Measurements from ENCODE around the gene COA7.
A peak's percentile ranks its signal among the peaks of the same experiment; 100 is the strongest.
"Not testable (repeated sequence)": the region's sequence is repeated elsewhere in the genome, so short reads cannot be mapped to it uniquely, and the experiment has no call there.

Gene COA7

DNA sequence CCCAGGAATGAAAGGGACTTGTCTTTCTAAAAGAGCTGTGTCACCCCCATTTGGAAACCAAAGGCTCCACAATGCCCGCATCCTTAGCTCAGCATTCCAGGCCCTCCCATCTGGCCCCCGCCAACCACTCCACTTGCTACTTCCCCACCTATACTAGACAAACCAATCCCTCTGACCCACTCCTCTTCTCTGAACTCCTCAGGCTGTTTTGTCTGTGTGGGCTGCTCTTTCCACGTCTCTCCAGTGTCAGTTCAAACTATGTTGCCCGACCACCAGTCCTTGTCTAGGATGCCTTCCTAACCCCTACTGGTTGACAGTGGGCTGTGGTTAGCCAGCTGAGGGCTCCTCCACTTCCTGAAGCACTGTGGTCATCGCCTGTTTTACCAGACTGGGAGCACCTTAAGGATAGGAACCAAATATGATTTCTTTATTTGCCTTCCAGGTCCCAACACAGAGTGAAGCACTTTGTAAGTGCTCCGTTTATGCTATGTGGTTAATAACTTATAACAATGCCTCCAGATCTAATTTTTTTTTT, 8.1 kb upstream of the COA7 start:
- DNase-seq: no peak

DNA sequence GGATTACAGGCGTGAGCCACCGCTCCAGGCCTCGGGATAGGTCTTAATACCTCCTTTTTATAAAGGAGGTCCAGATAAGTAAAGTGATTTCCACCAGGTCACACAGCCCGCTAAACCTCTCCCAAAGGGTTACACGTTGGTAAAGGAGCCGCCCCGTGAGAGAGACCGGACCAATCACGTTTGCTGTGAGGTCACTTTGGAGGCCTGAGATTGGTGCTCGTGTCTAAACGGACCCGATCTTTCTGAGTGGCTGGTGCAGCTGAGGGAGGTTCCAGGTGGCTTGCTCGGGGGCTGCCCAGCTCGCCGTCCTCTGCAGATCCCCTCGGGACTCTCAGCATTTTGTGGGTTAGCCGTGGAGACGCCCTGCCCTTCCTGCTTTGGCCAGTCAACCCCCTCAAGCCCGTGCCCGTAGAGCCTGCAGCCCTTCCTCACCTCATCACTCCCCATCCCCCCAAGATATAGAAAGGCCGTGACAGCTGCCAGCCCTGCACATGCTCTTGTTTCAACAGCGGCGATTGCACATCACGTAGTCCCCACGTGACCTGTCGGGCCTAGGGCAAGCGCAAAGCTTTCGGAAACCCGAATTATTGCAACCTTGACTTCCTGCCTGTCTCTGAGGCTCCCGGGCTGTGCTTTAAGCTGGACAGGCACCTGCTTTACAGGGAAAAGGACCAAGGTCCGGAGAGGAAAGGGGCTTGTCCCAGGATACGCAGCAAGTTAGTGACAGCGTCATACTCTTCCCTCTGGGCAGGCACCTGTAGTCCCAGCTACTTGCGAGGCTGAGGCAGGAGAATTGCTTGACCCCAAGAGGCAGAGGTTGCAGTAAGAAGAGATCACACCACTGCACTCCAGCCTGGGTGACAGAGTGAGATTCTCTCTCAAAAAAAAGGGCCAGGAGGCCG, 5.0 kb upstream of the COA7 start:
- peak; percentile 89 to 95 (median 93) for DNase-seq

DNA sequence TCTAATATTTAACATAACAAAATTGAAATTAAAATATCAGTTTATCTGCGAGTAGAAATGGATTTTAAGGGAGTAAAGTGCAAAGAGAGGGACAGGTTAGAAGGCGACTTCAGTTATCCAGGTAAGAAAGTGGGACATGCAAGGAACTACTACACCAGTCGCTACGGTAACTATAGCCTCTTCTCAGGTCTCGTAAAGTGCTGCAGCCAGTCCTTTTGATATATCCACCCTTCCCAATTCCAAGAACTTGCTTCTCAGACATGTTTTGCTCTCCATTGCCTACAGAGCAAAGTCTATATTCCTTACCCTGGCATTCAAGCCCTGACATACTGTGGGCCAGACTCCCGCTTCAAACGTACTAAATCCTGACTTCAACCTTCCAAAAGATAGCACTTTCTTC, 2.5 kb downstream of the COA7 start:
- no peak for DNase-seq

DNA sequence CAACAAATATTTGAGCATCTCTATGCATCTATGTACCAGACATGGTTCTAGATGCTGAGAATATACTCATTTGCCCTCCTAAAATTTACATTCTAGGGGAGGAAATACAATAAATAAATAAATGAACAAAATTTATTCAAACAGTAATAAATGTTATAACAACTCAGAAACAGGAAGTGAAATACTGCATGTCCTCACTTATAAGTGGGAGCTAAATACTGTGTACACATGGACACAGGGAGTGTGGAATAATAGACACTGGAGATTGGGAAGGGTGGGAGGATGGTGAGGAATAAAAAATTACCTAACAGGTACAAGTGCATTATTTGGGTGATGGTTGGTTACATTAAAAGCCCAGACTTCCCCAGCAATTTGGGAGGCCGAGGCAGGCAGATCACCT, 4.3 kb downstream of the COA7 start:
- no peak for DNase-seq

DNA sequence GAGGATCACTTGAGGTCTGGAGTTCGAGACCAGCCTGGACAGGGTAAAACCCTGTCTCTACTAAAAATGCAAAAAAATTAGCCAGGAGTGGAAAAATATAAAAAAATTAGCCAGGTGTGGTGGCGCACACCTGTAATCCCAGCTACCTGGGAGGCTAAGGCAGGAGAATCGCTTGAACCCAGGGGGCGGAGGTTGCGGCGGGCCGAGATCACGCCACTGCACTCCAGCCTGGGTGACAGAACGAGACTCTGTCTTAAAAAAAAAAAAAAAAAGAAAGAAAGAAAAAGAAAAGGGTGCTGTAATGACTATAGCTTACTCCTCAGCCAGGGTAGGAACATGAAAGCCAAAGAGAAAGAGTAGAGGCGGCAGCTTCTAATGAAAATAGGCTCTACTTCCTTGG, 4.8 kb downstream of the COA7 start:
- not testable (repeated sequence) for DNase-seq

DNA sequence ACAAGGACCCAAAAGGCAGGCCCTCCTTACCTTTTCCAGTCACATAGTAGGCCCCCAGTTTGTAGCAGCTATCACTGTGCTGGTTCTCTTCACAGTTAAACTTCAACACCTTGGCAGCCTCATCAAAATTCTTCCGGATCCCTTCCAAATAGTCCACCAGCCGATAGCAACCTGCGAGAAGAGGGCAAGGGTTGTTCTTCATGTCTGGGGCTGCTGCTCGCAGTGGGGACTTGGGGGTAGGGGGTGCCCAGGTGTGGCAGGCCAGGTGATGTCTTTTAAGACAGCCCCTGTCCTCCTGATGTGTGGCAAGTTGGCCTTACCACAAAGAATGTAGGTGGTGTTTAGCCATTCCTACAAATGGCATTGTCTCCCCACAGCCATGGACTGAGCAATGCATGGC, 5.5 kb downstream of the COA7 start:
- no peak for DNase-seq

DNA sequence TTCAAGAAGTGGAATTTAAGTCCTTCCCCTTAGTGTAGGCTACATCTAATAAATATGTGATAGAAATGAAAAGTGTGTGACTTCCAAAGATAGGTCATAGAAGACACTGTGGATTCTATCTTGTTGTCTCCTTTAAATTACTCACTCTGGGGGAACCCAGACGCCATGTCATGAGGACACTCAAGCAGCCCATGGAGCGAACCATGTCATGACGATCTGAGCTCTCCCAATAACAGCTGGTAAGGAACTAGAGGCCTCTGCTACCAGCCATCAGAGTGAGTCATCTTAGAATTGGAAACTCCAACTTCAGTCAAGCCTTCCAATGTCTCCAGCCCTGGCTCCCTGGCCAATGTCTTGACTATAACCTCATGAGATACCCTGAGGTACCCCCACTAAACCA, 6.3 kb downstream of the COA7 start:
- no peak for DNase-seq

DNA sequence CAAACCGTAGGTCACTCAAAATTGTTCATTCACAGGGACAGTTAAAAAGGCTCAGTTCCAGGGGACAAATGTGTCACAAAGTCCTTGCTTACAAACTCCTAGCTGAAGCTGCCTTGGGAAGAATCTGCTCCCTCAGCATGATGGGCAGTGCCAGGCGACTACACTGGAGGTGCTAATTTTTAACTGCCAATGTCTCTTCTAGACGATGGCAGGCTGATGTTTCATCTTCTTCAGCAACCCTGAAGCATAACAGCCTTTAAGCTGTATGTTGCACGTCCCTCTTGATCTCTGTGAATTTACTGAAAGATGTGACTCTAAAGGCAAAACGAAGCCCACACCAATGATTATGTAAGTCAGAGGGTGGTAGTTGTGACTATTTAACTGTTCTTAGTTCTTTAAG, 11.3 kb downstream of the COA7 start:
- DNase-seq: no peak

DNA sequence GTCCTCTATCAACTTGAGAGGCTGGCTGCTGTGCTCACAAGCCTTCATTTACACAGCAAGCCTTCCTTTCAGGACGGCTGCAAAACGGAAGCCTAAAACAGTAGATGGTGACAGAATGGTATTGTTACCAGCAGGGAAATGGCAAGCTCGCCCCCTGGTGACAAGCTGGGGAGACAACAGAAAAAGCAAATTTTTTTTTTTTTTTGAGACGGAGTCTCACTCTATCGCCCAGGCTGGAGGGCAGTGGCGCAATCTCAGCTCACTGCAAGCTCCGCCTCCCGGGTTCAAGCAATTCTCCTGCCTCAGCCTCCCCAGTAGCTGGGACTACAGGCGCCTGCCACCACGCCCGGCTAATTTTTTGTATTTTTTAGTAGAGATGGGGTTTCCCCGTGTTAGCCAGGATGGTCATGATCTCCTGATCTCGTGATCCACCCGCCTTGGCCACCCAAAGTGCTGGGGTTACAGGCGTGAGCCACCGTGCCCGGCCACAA, 11.8 kb downstream of the COA7 start:
- DNase-seq: peak; percentile 72 to 86 (median 80)

DNA sequence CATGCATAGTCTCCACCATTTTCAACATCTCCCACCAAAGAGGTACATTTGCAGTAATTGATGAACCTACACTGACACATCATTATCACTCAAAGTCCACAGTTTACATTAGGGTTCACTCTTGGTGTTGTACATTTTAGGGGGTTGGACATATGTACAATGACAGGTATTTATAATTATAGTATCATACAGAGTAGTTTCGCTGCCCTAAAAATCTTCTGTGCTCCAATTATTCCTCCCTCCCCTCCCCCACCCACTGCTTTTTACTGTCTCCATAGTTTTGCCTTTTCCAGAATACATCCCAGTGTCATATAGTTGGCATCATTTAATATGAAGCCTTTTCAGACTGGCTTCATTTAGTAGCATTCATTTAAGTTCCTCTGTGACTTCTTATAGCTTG, 13.6 kb downstream of the COA7 start:
- DNase-seq: no peak

DNA sequence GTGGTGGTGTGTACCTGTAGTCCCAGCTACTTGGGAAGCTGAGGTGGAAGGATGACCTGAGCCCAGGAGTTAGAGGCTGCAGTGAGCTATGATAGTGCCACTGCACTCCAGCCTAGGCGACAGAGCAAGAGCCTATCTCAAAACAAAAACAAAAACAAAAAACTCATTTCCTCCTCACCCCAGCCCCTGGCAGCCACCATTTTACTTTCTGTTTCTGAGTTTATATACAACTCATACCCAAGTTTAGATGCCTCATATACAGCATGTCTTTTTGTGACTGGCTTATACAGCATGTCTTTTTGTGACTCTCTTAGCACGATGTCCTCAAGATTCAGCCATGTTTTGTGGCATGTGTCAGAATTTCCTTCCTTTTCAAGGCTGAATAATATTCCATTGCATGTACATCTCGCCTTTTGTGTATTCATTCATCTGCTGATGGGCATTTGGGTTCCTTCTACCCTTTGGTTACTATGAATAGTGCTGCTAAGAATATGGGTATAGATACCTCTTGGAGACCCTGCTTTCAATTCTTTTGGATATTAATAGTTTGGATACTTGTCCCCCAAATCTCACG, 14.7 kb downstream of the COA7 start:
- no peak for DNase-seq

DNA sequence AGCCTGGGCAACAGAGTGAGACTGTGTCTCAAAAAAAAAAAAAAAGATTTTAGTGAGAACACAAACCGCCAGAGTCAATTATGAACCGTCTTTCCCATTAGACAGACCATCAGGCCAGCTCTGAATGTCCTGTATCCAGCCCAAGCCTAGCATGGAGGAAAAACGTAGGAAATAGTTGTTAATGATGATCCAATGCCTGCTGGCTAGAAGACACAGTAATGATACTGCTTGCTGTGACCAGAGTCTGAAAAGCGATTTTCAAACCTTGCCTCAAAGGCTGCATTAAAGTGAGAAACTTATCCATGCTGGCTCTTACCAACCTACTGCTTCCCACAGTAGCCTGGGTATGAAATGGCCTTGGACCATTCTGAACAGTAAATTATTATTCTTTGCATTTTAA, 17.0 kb downstream of the COA7 start:
- no peak for DNase-seq

DNA sequence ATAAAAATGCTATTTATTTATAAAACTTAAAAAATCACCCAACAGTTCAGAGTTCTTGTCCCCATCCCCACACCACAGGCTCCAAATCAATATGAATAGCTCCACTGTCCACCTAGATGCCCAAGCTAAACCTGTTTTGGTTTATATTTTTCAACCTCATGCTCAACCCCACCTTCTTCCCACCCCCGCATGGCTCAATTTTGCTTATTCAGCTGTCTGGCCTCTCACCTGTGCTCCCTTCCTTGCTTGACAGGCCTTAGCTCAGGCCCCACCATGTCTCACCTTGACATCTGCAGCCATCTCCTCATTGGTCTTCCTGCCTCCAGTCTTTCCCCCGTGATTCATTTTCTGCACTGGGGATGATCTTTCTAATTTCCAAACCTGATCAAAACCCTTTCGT, 17.8 kb downstream of the COA7 start:
- DNase-seq: no peak

DNA sequence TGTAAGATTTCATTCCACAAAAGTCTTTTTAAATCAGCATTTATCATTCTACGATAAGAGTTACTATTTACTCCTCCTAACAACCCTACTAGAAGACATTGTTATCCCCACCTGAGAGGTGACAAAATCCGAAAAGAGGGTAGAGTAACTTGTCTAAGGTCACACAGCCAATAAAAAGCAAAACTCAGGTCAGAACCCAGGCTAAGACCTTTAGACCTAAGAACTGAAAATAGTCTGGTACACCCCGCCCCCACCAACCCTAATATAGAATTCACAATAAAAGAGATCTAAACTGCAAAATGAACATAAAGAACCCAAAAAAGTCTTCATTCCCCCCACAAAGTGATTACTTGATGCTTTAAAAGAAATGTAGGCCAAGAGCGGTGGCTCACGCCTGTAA, 18.6 kb downstream of the COA7 start:
- DNase-seq: no peak

DNA sequence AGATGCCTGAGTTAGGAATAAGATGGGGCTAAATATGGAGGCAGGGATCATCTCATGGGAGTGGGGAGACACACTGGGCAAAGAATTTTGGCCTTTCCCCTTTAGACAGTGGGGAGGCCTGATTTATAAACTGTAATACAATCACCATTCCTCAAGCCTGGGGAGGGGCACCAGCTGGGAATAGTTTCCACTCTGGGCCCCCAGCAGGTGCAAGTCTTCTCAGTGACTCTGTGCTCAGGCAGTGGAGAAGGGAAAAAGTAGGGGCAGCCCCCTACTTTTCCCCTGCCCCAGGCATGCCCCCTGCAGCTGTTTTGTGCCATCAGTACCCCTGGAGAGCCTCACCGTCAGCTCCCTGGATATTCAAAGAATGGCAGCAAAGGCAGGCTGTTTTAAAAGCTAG, 19.1 kb downstream of the COA7 start:
- DNase-seq: no peak

DNA sequence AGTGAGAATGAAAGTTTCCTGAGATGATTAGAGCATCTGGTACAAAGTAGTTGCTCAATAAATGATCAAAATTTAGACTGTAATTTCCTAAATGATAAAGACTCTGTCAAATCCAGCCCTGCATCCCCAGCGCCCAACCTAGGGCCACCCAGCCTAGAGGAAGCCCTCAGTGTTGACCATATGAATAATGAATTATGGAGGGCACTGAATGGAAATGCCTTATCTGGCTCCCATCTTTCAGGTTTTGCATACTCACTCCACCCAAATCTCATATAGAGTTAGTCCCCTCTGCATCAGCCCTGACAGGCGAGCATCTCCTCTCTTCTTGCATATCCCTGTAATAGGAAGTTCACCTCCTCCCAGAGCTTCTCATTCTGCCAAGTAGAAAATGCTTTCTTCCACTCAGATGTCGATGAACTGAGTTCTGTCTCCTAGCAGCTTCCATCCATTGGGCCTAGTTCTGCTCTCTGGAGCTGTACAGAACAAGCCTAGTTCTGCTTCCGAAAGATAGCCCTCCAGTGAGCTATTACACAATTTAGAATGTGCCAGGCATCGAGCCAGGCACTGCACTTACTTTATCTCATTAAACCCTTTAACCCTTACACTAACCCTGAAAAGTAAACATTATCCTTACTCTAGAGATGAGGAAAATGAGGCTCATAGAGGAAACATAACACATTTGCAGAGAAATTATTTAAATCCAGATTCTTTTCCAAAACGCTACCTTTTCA, 20.9 kb downstream of the COA7 start:
- peak; percentile 4 to 42 (median 38) for DNase-seq

DNA sequence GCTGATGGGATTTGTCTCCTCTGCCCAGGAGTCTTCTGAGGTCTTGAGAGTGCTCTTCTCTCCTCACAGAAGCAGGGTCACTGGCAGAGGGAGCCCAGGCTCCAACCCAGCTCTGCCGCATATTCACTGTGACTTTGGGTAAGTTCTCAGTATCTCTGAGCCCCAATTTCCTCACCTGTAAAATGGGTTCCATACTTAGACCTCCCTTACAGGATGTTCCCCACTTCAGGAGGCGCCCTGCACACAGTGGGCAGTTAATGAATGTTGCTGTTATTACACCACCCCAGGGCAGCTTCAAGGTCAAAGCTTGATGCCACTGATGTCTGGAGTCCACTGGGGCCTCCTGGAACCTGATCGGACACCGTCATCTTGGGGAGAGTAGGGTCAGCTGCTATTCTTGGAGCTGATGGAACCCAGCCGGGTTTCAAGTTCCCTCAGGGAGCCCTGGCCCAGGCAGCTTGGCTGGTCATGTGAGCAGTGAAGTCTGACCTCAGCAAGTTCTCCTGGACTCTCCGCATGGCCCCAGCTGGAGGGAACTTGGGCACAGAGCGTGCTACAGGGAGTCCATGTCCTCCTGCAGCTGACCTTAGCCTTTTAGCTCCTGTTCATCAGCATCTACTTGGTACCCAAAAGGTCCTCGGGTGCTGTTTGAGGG, 21.8 kb downstream of the COA7 start:
- peak; percentile 76 to 87 (median 82) for DNase-seq

DNA sequence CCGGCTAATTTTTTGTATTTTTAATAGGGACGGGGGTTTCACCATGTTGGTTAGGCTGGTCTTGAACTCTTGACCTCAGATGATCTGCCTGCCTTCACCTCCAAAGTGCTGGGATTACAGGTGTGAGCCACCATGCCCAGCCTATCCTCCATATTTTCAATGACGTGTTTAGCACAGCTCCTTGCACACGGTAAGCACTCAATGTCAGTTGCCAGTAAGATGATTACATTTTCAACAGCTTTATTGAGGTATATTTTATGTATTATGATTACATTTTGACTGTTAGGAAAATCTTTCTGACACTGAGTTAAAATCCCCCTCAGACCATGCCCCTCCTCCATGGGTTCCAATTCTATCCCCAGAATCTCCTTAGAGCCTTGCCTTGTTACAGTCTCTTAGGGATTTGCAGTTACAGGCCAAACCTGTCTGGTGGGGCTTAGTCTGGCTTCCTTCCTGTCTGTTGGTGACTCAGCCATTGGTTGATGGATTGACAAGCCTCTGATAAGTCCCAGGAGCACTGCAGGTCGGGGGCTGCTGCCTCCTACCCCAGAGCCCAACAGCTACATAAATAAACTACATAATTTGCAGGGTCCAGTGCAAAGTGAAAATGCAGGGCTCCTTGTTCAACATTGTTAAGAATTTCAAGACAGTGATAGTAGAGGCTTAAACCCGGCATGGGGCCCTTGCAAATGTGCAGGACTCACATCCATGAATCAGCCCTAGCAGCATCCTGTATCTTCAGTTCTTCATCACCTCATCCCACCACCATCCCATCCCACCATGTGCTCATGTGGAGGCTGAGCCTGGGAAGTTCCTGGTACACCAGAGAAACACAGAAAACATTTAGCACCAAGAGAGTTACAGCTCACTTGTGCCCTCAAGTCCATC, 23.4 kb downstream of the COA7 start:
- DNase-seq: no peak

DNA sequence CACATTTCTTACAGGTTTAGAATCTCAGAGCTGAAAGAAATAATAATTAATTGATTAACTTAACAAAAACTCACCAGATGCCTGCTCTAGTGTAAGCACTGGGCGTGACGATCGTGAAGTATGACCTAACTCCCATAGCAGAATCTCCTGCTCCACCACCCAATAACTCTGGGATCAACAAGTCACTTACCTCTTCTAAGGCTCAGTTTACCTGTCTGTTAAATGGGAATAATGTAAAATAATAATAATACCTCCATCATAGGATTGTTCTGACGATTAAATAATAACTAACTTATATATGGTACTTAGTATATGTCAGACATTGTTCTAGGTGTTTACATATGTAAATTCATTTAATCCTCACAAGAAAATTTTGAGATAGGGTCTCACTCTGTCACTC, 24.6 kb downstream of the COA7 start:
- DNase-seq: no peak

DNA sequence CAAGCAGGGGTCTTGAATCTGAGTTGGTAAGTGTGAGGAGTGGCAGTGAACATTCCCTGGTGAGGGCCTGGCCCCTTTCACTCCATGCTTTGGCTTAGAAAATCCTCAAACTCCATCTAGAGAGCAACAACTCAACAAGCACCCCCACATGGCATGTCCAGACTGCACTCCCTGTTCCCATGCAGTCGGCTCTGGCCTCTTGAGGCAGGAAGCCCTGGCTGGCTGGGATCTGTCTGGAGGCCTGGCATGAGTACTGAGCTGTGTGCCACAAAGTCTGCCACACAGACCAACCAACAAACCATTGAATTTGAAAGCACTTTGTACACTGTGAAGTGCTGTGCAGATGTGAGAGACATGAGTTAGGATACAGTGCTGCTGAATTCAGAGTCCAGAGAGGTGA, 25.2 kb downstream of the COA7 start:
- no peak for DNase-seq

DNA sequence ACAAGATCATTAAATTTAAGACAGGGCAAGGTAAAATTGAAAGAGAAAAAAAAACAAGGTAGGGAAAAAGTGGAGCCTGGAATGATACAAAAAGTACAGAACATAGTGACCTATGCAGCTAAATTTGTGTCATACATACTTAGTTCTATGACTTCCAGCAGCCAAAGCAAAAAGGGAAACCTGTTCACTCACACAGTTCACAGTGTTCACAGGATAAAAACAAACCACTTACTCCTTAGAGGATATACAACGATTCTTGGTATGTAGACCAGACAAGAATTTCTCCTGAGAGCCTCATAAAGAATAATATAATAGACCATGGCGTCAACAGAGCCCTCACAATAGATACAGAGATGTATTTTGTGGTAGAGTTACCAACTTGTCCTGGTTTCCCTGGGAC, 27.5 kb downstream of the COA7 start:
- DNase-seq: no peak

DNA sequence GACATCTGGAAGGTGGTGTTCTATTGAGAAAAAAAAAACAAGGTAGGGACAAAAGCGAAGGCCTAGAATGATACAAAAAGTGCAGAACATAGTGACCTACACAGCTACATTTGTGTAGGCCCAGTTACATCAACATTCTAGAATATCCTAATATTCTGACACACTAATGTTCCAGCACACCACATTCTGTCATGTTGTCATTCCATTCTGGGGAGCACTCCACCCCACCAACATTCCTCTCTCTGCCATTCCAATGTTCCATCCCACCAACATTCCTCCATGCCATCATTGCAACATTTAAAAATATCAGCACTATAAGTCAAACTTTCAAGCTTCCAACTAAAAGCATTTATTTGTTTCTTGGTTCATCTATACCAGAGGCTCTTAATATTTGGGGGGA, 28.5 kb downstream of the COA7 start:
- no peak for DNase-seq

All from suppressor macrophage (primary cell).